ENCODE results near the gene CPT1B. TPM values are rescaled to one million over a fixed set of nuclear protein-coding genes. Genes with fewer than 3 reads are reported as not detected.
A peak's percentile ranks its signal among the peaks of the same experiment; 100 is the strongest.

CPT1B gene
- total RNA-seq, 6 experiments from 2014 or later: 3.8 to 30.7 (median 13.0) TPM

- Histone ChIP-seq H3K9me3 (no peaks in the 10 kb centered on the region), H3K4me1 (peaks cover 0 to 6% (median 0%) of the 10 kb centered on the region in 4 donors), H3K27ac (no peak overlapping the region), H3K4me3 (peak overlapping the region in 1 of 3 donors; percentile 35), H3K36me3 (no peaks in the 10 kb centered on the region), H3K27me3 (peaks cover 6% of the 10 kb centered on the region in 2 donors)
- peak in 2 of 4 donors; percentile 11 to 12 for ATAC-seq
- TF ChIP-seq CTCF (IDR thresholded peaks at IDR 0.05): no peak
- no peak for TF ChIP-seq POLR2A (IDR thresholded peaks at IDR 0.05)
- intact Hi-C loops (cut with DNase I): loop anchor here in 1 of 2 donors (5.0 kb wide), 1 partner anchor 49 kb away; no protein-coding TSS in a partner anchor
- 0% methylated on average over 2 of the region's 52 CpGs for WGBS (ENCODE audit: insufficient coverage, low coverage, low lambda C conversion rate, missing lambda C conversion rate)
- peak in 1 of 3 donors; percentile 22 for DNase-seq
Observed at GRCh38 chr22:50600967-50601668, 22.9 kb upstream of the CPT1B start.

GRCh38 chr22:50600538-50600937 lies 22.3 kb upstream of the CPT1B start, which contains the start of gene MAPK8IP2:
Gene MAPK8IP2, plus strand, starts transcription at chr22:50600793. Its CDS starts 26 bp downstream, at chr22:50600819.
- Histone ChIP-seq H3K4me3 (peak within 1 kb of the TSS in 2 of 3 donors; percentile 29 to 35), H3K9me3 (no peaks in the 10 kb centered on the region), H3K36me3 (no peaks in the 10 kb centered on the region), H3K27ac (no peak within 1 kb of the TSS), H3K4me1 (peaks cover 0 to 6% (median 0%) of the 10 kb centered on the region in 4 donors), H3K27me3 (peaks cover 6% of the 10 kb centered on the region in 2 donors)
- DNase-seq: peak in 1 of 3 donors; percentile 18
- TF ChIP-seq POLR2A (IDR thresholded peaks at IDR 0.05) (no peak), CTCF (IDR thresholded peaks at IDR 0.05) (no peak)
- intact Hi-C loops (cut with DNase I): loop anchor here in 1 of 2 donors (5.0 kb wide), 1 partner anchor 48 kb away; no protein-coding TSS in a partner anchor
- peak; percentile 23 to 40 (median 34) for ATAC-seq
- WGBS (ENCODE audit: insufficient coverage, low coverage, low lambda C conversion rate, missing lambda C conversion rate): 0% methylated on average over 2 of the region's 61 CpGs

GRCh38 chr22:50599816-50600455 lies 21.7 kb upstream of the CPT1B start:
- intact Hi-C loops (cut with DNase I): loop anchor here in 1 of 2 donors (5.0 kb wide), 1 partner anchor 48 kb away; no protein-coding TSS in a partner anchor
- DNase-seq (peak in 1 of 3 donors; percentile 61), ATAC-seq (peak; percentile 74 to 90 (median 82))
- no peak for TF ChIP-seq CTCF (IDR thresholded peaks at IDR 0.05)
- TF ChIP-seq POLR2A (IDR thresholded peaks at IDR 0.05): no peak
- Histone ChIP-seq H3K27ac (no peak overlapping the region), H3K9me3 (no peaks in the 10 kb centered on the region), H3K4me3 (peak overlapping the region in 2 of 3 donors; percentile 29 to 35), H3K36me3 (no peaks in the 10 kb centered on the region), H3K4me1 (peaks cover 0 to 6% (median 0%) of the 10 kb centered on the region in 4 donors), H3K27me3 (peaks cover 6% of the 10 kb centered on the region in 2 donors)
- 17% methylated on average over 3 of the region's 52 CpGs for WGBS (ENCODE audit: insufficient coverage, low coverage, low lambda C conversion rate, missing lambda C conversion rate)

GRCh38 chr22:50597097-50597496 lies 18.9 kb upstream of the CPT1B start:
- Histone ChIP-seq H3K36me3 (no peaks in the 10 kb centered on the region), H3K27me3 (peaks cover 0 to 6% of the 10 kb centered on the region in 2 donors), H3K4me3 (no peak overlapping the region), H3K4me1 (peaks cover 0 to 6% (median 0%) of the 10 kb centered on the region in 4 donors), H3K9me3 (no peaks in the 10 kb centered on the region), H3K27ac (no peak overlapping the region)
- WGBS (ENCODE audit: insufficient coverage, low coverage, low lambda C conversion rate, missing lambda C conversion rate): 82% methylated on average over 4 of the region's 5 CpGs
- ATAC-seq: no peak
- intact Hi-C loops (cut with DNase I): no loop called here
- no peak for DNase-seq
- TF ChIP-seq POLR2A (IDR thresholded peaks at IDR 0.05): no peak

All from right lobe of liver (tissue), 6 donors.